Measurements from ENCODE around the gene UBN1.

DNA sequence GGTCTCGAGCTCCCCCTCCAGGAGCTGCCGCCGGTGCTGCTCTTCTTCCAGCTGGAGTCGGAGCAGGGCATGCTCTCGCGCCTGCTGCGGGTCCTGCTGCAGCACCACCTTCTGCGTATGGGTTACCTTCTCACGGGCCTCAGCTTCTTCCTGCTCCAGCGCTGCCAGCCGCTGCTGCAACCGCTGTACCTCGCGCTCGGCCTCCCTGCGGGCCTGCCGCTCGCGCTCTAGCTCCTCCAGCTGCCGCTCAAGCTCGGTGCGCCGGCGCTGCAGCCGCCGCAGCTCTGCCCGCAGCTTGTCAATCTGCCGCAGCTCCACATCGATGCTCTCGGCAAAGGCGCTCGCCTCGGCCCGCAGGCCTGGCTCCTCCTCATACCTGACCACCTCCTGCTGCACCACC is 36.9 kb downstream of the UBN1 start:
- TF ChIP-seq, protein P1, sequence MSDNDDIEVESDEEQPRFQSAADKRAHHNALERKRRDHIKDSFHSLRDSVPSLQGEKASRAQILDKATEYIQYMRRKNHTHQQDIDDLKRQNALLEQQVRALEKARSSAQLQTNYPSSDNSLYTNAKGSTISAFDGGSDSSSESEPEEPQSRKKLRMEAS (IDR thresholded peaks at IDR 0.05; ENCODE audit: insufficient read depth, insufficient read length), result no peak
- TF ChIP-seq EZH2 (IDR thresholded peaks at IDR 0.05; ENCODE audit: borderline replicate concordance, low read depth, low read length, severe bottlenecking) (no peak), POLR2AphosphoS5 (IDR thresholded peaks at IDR 0.05; ENCODE audit: insufficient read depth, low read depth, low read length) (no peak), POLR2A (IDR thresholded peaks at IDR 0.05; ENCODE audit: low read depth, low read length) (no peak), GATA2 (IDR thresholded peaks at IDR 0.05; ENCODE audit: insufficient read depth, insufficient read length, low read depth, low read length) (no peak), FOS (IDR thresholded peaks at IDR 0.05; ENCODE audit: borderline replicate concordance, insufficient read depth, low read length) (no peak), MYC (IDR thresholded peaks at IDR 0.05; ENCODE audit: low read depth, low read length) (no peak)
- TF ChIP-seq, protein P2, sequence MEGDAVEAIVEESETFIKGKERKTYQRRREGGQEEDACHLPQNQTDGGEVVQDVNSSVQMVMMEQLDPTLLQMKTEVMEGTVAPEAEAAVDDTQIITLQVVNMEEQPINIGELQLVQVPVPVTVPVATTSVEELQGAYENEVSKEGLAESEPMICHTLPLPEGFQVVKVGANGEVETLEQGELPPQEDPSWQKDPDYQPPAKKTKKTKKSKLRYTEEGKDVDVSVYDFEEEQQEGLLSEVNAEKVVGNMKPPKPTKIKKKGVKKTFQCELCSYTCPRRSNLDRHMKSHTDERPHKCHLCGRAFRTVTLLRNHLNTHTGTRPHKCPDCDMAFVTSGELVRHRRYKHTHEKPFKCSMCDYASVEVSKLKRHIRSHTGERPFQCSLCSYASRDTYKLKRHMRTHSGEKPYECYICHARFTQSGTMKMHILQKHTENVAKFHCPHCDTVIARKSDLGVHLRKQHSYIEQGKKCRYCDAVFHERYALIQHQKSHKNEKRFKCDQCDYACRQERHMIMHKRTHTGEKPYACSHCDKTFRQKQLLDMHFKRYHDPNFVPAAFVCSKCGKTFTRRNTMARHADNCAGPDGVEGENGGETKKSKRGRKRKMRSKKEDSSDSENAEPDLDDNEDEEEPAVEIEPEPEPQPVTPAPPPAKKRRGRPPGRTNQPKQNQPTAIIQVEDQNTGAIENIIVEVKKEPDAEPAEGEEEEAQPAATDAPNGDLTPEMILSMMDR (IDR thresholded peaks at IDR 0.05; ENCODE audit: extremely low read depth in 1 of 2, insufficient read depth in 1 of 2, low read depth in 1 of 2, low read length in 2 of 2), result no peak

All from endothelial cell of umbilical vein (primary cell).